Trophoblast cell (in vitro differentiated cells and primary cell): Measurements from ENCODE around the gene RPL35.

Source experiments
- DNase-seq, 2 donors: peaks; one replicate each; pipeline ENCODE4 v3.0.0-alpha.2; 2016
- H2AFZ ChIP-seq: 2 replicates; pipeline ENCODE4 v1.6.1; 2013; ENCODE audit warnings: low read length, moderate library complexity, mild to moderate bottlenecking; ENCODE audit not compliant: insufficient read depth, poor library complexity
- H2AK5ac ChIP-seq: 2 replicates; pipeline ENCODE4 v1.6.1; 2013; ENCODE audit warnings: mild to moderate bottlenecking, low read length
- H2BK120ac ChIP-seq: 2 replicates; pipeline ENCODE4 v1.6.1; 2013; ENCODE audit warnings: low read length, mild to moderate bottlenecking, moderate library complexity; ENCODE audit not compliant: insufficient read depth, poor library complexity
- H2BK12ac ChIP-seq: 2 replicates; pipeline ENCODE4 v1.6.1; 2013; ENCODE audit warnings: mild to moderate bottlenecking, low read length, moderate library complexity
- H2BK5ac ChIP-seq: 2 replicates; pipeline ENCODE4 v1.6.1; 2013; ENCODE audit warnings: low read length, low read depth, moderate library complexity, mild to moderate bottlenecking; ENCODE audit not compliant: poor library complexity
- H3K14ac ChIP-seq: 2 replicates; pipeline ENCODE4 v1.6.1; 2013; ENCODE audit warnings: mild to moderate bottlenecking, low read length
- H3K18ac ChIP-seq: 2 replicates; pipeline ENCODE4 v1.6.1; 2013; ENCODE audit warnings: mild to moderate bottlenecking, low read length
- H3K23ac ChIP-seq: 2 replicates; pipeline ENCODE4 v1.6.1; 2013; ENCODE audit warnings: low read length
- H3K27ac ChIP-seq: 2 replicates; pipeline ENCODE4 v1.5.1; 2013; ENCODE audit warnings: low read depth, mild to moderate bottlenecking, inconsistent platforms, low read length, moderate library complexity
- H3K27me3 ChIP-seq: 2 replicates; pipeline ENCODE4 v1.6.1; 2013; ENCODE audit warnings: inconsistent platforms, mild to moderate bottlenecking, low read length, moderate library complexity; ENCODE audit not compliant: insufficient read depth
- H3K36me3 ChIP-seq, 2 experiments: 1 replicate in 1 of 2; 2 replicates in 1 of 2; pipeline ENCODE4 v1.6.1; 2013; ENCODE audit warnings: low read length in 2 of 2, mild to moderate bottlenecking in 2 of 2, moderate library complexity in 1 of 2; ENCODE audit not compliant: insufficient read depth in 2 of 2, control insufficient read depth in 1 of 2
- H3K4ac ChIP-seq: 2 replicates; pipeline ENCODE4 v1.6.1; 2013; ENCODE audit warnings: low read depth, mild to moderate bottlenecking, low read length, moderate library complexity
- H3K4me1 ChIP-seq, 2 experiments: 1 replicate in 1 of 2; 2 replicates in 1 of 2; pipeline ENCODE4 v1.6.1; 2013; ENCODE audit warnings: low read length in 2 of 2, mild to moderate bottlenecking in 2 of 2, moderate library complexity in 1 of 2; ENCODE audit not compliant: insufficient read depth in 2 of 2, control insufficient read depth in 1 of 2
- H3K4me2 ChIP-seq: 2 replicates; pipeline ENCODE4 v1.6.1; 2013; ENCODE audit warnings: inconsistent platforms, mild to moderate bottlenecking, low read length, moderate library complexity
- H3K4me3 ChIP-seq: 2 replicates; pipeline ENCODE4 v1.5.1; 2013; ENCODE audit warnings: mild to moderate bottlenecking, low read depth, low read length, inconsistent platforms
- H3K79me1 ChIP-seq: one replicate; pipeline ENCODE4 v1.6.1; 2013; ENCODE audit warnings: low read length
- H3K79me2 ChIP-seq: 2 replicates; pipeline ENCODE4 v1.6.1; 2013; ENCODE audit warnings: low read length, mild to moderate bottlenecking; ENCODE audit not compliant: control insufficient read depth, insufficient read depth, poor library complexity
- H3K9ac ChIP-seq: 2 replicates; pipeline ENCODE4 v1.6.1; 2013; ENCODE audit warnings: mild to moderate bottlenecking, low read length
- H3K9me3 ChIP-seq: 2 replicates; pipeline ENCODE4 v1.6.1; 2013; ENCODE audit warnings: low read depth, mild to moderate bottlenecking, control low read depth, inconsistent platforms, low read length; ENCODE audit not compliant: insufficient read depth
- H4K12ac ChIP-seq: 2 replicates; pipeline ENCODE4 v1.6.1; 2013; ENCODE audit warnings: low read depth, mild to moderate bottlenecking, low read length, moderate library complexity
- H4K8ac ChIP-seq: 2 replicates; pipeline ENCODE4 v1.6.1; 2013; ENCODE audit warnings: low read depth, mild to moderate bottlenecking, low read length, moderate library complexity
- H4K91ac ChIP-seq: one replicate; pipeline ENCODE4 v1.6.1; 2013; ENCODE audit warnings: low read depth, mild to moderate bottlenecking, low read length, moderate library complexity
- WGBS: extraction: QIAGEN DNeasy Blood & Tissue Kit; methylation state at CpG from one replicate; pipeline ENCODE4 v1.1.7; 2013; ENCODE audit warnings: missing lambda C conversion rate; ENCODE audit not compliant: insufficient read length, insufficient coverage; ENCODE audit errors: extremely low coverage; 5-methylcytosine and 5-hydroxymethylcytosine counted together

Gene RPL35

GRCh38 chr9:124813501-124814163, 48.1 kb downstream of the RPL35 start:
- Histone ChIP-seq H3K18ac (peak overlapping the region; percentile 62), H3K27me3 (no peaks in the 10 kb centered on the region), H3K79me2 (peaks cover 18% of the 10 kb centered on the region), H3K4me1 (peaks cover 43 to 60% of the 10 kb centered on the region in 2 experiments), H2AFZ (no peak overlapping the region), H2AK5ac (peak overlapping the region; percentile 67), H4K12ac (no peak overlapping the region), H3K4ac (peak overlapping the region; percentile 61), H3K14ac (peak overlapping the region; percentile 75), H3K79me1 (peaks cover 60% of the 10 kb centered on the region), H3K23ac (no peak overlapping the region), H3K36me3 (peaks cover 9 to 11% of the 10 kb centered on the region in 2 experiments), H3K4me2 (no peak overlapping the region), H2BK120ac (peak overlapping the region; percentile 81), H3K9ac (no peak overlapping the region), H3K27ac (peak overlapping the region; percentile 92), H3K4me3 (no peak overlapping the region), H4K91ac (peak overlapping the region; percentile 97), H3K9me3 (peaks cover 8% of the 10 kb centered on the region), H2BK12ac (peak overlapping the region; percentile 67), H2BK5ac (peak overlapping the region; percentile 64), H4K8ac (peak overlapping the region; percentile 59)
- WGBS: no CpG with 5 or more reads among the region's 11 CpGs
- DNase-seq: no peak

GRCh38 chr9:124813041-124813440, 48.7 kb downstream of the RPL35 start:
- H2AFZ ChIP-seq: no peak overlapping the region
- peaks cover 65% of the 10 kb centered on the region for H3K79me1 ChIP-seq
- peak overlapping the region; percentile 19 for H3K14ac ChIP-seq
- H3K27ac ChIP-seq: peak overlapping the region; percentile 92
- peak overlapping the region; percentile 23 for H4K8ac ChIP-seq
- peak overlapping the region; percentile 67 for H2BK12ac ChIP-seq
- peaks cover 8% of the 10 kb centered on the region for H3K9me3 ChIP-seq
- H2BK120ac ChIP-seq: peak overlapping the region; percentile 81
- peak overlapping the region; percentile 22 for H2AK5ac ChIP-seq
- H3K36me3 ChIP-seq: peaks cover 11 to 12% of the 10 kb centered on the region in 2 experiments
- H4K12ac ChIP-seq: no peak overlapping the region
- no peaks in the 10 kb centered on the region for H3K27me3 ChIP-seq
- no CpG with 5 or more reads among the region's 7 CpGs for WGBS
- peak overlapping the region; percentile 1 for H3K4ac ChIP-seq
- H2BK5ac ChIP-seq: peak overlapping the region; percentile 64
- no peak overlapping the region for H3K23ac ChIP-seq
- DNase-seq: no peak
- H3K18ac ChIP-seq: peak overlapping the region; percentile 62
- peaks cover 48 to 63% of the 10 kb centered on the region in 2 experiments for H3K4me1 ChIP-seq
- H3K9ac ChIP-seq: no peak overlapping the region
- no peak overlapping the region for H3K4me3 ChIP-seq
- no peak overlapping the region for H3K4me2 ChIP-seq
- H4K91ac ChIP-seq: peak overlapping the region; percentile 97
- peaks cover 21% of the 10 kb centered on the region for H3K79me2 ChIP-seq

- H3K23ac ChIP-seq: no peak overlapping the region
- H3K27ac ChIP-seq: peak overlapping the region; percentile 98
- H3K18ac ChIP-seq: no peak overlapping the region
- peaks cover 48 to 62% of the 10 kb centered on the region in 2 experiments for H3K4me1 ChIP-seq
- no peak overlapping the region for H3K14ac ChIP-seq
- peak overlapping the region; percentile 67 for H2BK12ac ChIP-seq
- no peak overlapping the region for H3K4me3 ChIP-seq
- peaks cover 8% of the 10 kb centered on the region for H3K9me3 ChIP-seq
- H2BK5ac ChIP-seq: peak overlapping the region; percentile 64
- H3K36me3 ChIP-seq: peaks cover 15 to 18% of the 10 kb centered on the region in 2 experiments
- peak overlapping the region; percentile 97 for H4K91ac ChIP-seq
- H2AFZ ChIP-seq: no peak overlapping the region
- H3K79me1 ChIP-seq: peaks cover 67% of the 10 kb centered on the region
- H2BK120ac ChIP-seq: peak overlapping the region; percentile 81
- H4K8ac ChIP-seq: peak overlapping the region; percentile 23
- H3K4ac ChIP-seq: no peak overlapping the region
- WGBS: no CpG with 5 or more reads among the region's 6 CpGs
- no peak overlapping the region for H4K12ac ChIP-seq
- H2AK5ac ChIP-seq: no peak overlapping the region
- no peak overlapping the region for H3K9ac ChIP-seq
- H3K79me2 ChIP-seq: peaks cover 23% of the 10 kb centered on the region
- peak in 1 of 2 donors; percentile 20 for DNase-seq
- no peaks in the 10 kb centered on the region for H3K27me3 ChIP-seq
- no peak overlapping the region for H3K4me2 ChIP-seq
These were observed 49.3 kb downstream of the RPL35 start for GRCh38 chr9:124812441-124812876.

GRCh38 chr9:124810663-124811355, 50.9 kb downstream of the RPL35 start:
- no CpG with 5 or more reads among the region's 12 CpGs for WGBS
- Histone ChIP-seq H3K23ac (no peak overlapping the region), H2BK12ac (peak overlapping the region; percentile 96), H3K36me3 (peaks cover 15 to 18% of the 10 kb centered on the region in 2 experiments), H3K79me2 (peaks cover 23% of the 10 kb centered on the region), H3K4me1 (peaks cover 41 to 55% of the 10 kb centered on the region in 2 experiments), H3K79me1 (peaks cover 61% of the 10 kb centered on the region), H3K14ac (peak overlapping the region; percentile 97), H2BK120ac (peak overlapping the region; percentile 99), H2BK5ac (peak overlapping the region; percentile 98), H4K12ac (peak overlapping the region; percentile 61), H3K4me2 (peak overlapping the region; percentile 44), H3K9me3 (peaks cover 4% of the 10 kb centered on the region), H3K4me3 (no peak overlapping the region), H3K18ac (peak overlapping the region; percentile 95), H3K9ac (peak overlapping the region; percentile 84), H4K91ac (peak overlapping the region; percentile 100), H3K4ac (peak overlapping the region; percentile 98), H2AFZ (peak overlapping the region; percentile 42), H3K27me3 (no peaks in the 10 kb centered on the region), H4K8ac (peak overlapping the region; percentile 94), H3K27ac (peak overlapping the region; percentile 98), H2AK5ac (peak overlapping the region; percentile 95)
- peak; percentile 24 to 35 for DNase-seq
